PC-3 (cell line): ENCODE data around the gene CPN2.

ENCODE experiments used
- CTCF ChIP-seq: fragments of 300-600 bp; sonication (generic); conservative IDR thresholded peaks from 2 replicates; pipeline ENCODE4 v1.5.1; 2017; ENCODE audit warnings: antibody characterized with exemption, low read depth, mild to moderate bottlenecking, low read length
- EZH2 ChIP-seq: fragments of 300-600 bp; sonication (generic); IDR thresholded peaks from one replicate; pipeline ENCODE4 v1.6.1; 2017; ENCODE audit warnings: antibody characterized with exemption, mild to moderate bottlenecking, low read length; ENCODE audit not compliant: unreplicated experiment

GRCh38 chr3:194387276-194387675 is 36.1 kb upstream of the CPN2 start:
- TF ChIP-seq CTCF (no peak), EZH2 (no peak)
